K562 (cell line): Measurements from ENCODE around the gene SLC30A1. TPM values are rescaled to one million over a fixed set of nuclear protein-coding genes. Genes with fewer than 3 reads are reported as not detected.

Experiments used
- KLF1 ChIP-seq: fragments of 450-650 bp; IDR thresholded peaks from 2 replicates; pipeline ENCODE4 v1.6.1; 2016; ENCODE audit warnings: missing genetic modification characterization, missing compliant biosample characterization
- MED1 ChIP-seq: sonication (generic); formaldehyde crosslinking; IDR thresholded peaks from 2 replicates; pipeline ENCODE4 v1.8.1; 2023; ENCODE audit warnings: missing genetic modification reagents, borderline replicate concordance
- PML ChIP-seq: IDR thresholded peaks from 2 replicates; pipeline ENCODE4 v1.6.1; 2012; ENCODE audit warnings: low read length, inconsistent platforms
- SMAD3 ChIP-seq: fragments of 450-650 bp; formaldehyde crosslinking; conservative IDR thresholded peaks from 2 replicates; pipeline ENCODE4 v1.4.0; 2020; ENCODE audit warnings: mild to moderate bottlenecking
- polyA plus RNA-seq, 8 experiments: library from polyadenylated mRNA; depleted of rRNA in 4 of 8; stranded (reverse) in 5 of 8; unstranded in 3 of 8; fragments of >200 nt; fragmentation: Nextera tagmentation in 2 of 8; fragmentation: Illumina TruSeq in 1 of 8; extraction: Ambion mirVana in 2 of 8; extraction: Trizol in 1 of 8; gene quantifications; 2 replicates each; pipeline versions ENCODE4 v1.2.1 to v1.2.3, GENCODE V29; 2011 to 2014; ENCODE audit warnings: inconsistent platforms in 1 of 8, missing spikeins in 1 of 8
- total RNA-seq, 7 experiments: library from RNA; depleted of rRNA in 6 of 7; stranded (reverse); fragments of >200 nt in 6 of 7; fragmentation: Illumina TruSeq in 2 of 7; extraction: Trizol in 2 of 7; gene quantifications; 2 replicates each; pipeline versions ENCODE4 v1.2.1 to v1.2.3, GENCODE V29; 2011 to 2021; ENCODE audit warnings: low replicate concordance in 1 of 7
- TF ChIP-seq, protein P1 (sequence below): IDR thresholded peaks from 2 replicates; pipeline ENCODE4 v1.6.1; 2016; ENCODE audit warnings: missing genetic modification characterization, missing compliant biosample characterization
- TF ChIP-seq, protein P2 (sequence below): fragments of 450-650 bp; IDR thresholded peaks from 2 replicates; pipeline ENCODE4 v1.6.1; 2016; ENCODE audit warnings: mild to moderate bottlenecking
- TF ChIP-seq, protein P3 (sequence below): fragments of 250-450 bp; sonication (Bioruptor Pico); IDR thresholded peaks from 2 replicates; pipeline ENCODE4 v1.4.0; 2020; ENCODE audit warnings: mild to moderate bottlenecking
- TF ChIP-seq, protein P4 (sequence below): fragments of 450-650 bp; IDR thresholded peaks from 2 replicates; pipeline ENCODE4 v1.7.0; 2016; ENCODE audit warnings: borderline replicate concordance
- TF ChIP-seq, protein P5 (sequence below), 2 experiments: fragments of 450-650 bp; conservative IDR thresholded peaks; 2 replicates each; pipeline ENCODE4 v1.6.1; 2017; ENCODE audit warnings: mild to moderate bottlenecking in 2 of 2, moderate library complexity in 2 of 2

Gene SLC30A1
- total and polyA plus RNA-seq, 9 of the 15 experiments (the other 6 are each of a cell fraction or from before 2014, with no cell fraction given): 4.1 to 14.4 (median 6.6) TPM

DNA sequence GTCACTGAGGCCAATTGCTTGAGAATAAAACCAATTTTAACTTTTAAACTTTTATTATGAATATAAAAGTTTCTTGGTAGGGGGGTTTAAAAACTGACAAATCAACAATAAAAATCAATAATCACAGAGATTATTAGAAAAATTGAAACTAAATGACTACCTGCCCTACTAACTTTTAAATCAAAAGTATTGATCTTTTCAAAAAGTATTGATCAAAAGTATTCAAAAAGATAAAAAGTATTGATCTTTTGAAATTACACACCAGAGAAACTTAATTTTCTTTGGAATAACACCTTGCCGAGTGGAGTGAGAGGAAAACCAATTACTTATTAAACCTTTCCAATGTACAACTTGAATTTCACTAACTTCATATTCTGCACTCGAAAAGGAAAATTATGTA is 2.2 kb downstream of the SLC30A1 start (continued):
- TF ChIP-seq, protein P1, sequence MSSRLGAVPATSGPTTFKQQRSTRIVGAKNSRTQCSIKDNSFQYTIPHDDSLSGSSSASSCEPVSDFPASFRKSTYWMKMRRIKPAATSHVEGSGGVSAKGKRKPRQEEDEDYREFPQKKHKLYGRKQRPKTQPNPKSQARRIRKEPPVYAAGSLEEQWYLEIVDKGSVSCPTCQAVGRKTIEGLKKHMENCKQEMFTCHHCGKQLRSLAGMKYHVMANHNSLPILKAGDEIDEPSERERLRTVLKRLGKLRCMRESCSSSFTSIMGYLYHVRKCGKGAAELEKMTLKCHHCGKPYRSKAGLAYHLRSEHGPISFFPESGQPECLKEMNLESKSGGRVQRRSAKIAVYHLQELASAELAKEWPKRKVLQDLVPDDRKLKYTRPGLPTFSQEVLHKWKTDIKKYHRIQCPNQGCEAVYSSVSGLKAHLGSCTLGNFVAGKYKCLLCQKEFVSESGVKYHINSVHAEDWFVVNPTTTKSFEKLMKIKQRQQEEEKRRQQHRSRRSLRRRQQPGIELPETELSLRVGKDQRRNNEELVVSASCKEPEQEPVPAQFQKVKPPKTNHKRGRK (tag): peak; percentile 45; the same call in 1 of the 2 replicates
- no peak for TF ChIP-seq PML
- TF ChIP-seq SMAD3 (CRISPR knock-in tag): no peak
- TF ChIP-seq KLF1: no peak
- TF ChIP-seq, protein P2, sequence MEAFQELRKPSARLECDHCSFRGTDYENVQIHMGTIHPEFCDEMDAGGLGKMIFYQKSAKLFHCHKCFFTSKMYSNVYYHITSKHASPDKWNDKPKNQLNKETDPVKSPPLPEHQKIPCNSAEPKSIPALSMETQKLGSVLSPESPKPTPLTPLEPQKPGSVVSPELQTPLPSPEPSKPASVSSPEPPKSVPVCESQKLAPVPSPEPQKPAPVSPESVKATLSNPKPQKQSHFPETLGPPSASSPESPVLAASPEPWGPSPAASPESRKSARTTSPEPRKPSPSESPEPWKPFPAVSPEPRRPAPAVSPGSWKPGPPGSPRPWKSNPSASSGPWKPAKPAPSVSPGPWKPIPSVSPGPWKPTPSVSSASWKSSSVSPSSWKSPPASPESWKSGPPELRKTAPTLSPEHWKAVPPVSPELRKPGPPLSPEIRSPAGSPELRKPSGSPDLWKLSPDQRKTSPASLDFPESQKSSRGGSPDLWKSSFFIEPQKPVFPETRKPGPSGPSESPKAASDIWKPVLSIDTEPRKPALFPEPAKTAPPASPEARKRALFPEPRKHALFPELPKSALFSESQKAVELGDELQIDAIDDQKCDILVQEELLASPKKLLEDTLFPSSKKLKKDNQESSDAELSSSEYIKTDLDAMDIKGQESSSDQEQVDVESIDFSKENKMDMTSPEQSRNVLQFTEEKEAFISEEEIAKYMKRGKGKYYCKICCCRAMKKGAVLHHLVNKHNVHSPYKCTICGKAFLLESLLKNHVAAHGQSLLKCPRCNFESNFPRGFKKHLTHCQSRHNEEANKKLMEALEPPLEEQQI: no peak
- TF ChIP-seq MED1 (CRISPR knock-in tag): no peak
- TF ChIP-seq, protein P3, sequence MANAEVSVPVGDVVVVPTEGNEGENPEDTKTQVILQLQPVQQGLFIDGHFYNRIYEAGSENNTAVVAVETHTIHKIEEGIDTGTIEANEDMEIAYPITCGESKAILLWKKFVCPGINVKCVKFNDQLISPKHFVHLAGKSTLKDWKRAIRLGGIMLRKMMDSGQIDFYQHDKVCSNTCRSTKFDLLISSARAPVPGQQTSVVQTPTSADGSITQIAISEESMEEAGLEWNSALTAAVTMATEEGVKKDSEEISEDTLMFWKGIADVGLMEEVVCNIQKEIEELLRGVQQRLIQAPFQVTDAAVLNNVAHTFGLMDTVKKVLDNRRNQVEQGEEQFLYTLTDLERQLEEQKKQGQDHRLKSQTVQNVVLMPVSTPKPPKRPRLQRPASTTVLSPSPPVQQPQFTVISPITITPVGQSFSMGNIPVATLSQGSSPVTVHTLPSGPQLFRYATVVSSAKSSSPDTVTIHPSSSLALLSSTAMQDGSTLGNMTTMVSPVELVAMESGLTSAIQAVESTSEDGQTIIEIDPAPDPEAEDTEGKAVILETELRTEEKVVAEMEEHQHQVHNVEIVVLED (CRISPR knock-in tag): no peak
- TF ChIP-seq, protein P4, sequence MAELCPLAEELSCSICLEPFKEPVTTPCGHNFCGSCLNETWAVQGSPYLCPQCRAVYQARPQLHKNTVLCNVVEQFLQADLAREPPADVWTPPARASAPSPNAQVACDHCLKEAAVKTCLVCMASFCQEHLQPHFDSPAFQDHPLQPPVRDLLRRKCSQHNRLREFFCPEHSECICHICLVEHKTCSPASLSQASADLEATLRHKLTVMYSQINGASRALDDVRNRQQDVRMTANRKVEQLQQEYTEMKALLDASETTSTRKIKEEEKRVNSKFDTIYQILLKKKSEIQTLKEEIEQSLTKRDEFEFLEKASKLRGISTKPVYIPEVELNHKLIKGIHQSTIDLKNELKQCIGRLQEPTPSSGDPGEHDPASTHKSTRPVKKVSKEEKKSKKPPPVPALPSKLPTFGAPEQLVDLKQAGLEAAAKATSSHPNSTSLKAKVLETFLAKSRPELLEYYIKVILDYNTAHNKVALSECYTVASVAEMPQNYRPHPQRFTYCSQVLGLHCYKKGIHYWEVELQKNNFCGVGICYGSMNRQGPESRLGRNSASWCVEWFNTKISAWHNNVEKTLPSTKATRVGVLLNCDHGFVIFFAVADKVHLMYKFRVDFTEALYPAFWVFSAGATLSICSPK: no peak
- TF ChIP-seq, protein P5, sequence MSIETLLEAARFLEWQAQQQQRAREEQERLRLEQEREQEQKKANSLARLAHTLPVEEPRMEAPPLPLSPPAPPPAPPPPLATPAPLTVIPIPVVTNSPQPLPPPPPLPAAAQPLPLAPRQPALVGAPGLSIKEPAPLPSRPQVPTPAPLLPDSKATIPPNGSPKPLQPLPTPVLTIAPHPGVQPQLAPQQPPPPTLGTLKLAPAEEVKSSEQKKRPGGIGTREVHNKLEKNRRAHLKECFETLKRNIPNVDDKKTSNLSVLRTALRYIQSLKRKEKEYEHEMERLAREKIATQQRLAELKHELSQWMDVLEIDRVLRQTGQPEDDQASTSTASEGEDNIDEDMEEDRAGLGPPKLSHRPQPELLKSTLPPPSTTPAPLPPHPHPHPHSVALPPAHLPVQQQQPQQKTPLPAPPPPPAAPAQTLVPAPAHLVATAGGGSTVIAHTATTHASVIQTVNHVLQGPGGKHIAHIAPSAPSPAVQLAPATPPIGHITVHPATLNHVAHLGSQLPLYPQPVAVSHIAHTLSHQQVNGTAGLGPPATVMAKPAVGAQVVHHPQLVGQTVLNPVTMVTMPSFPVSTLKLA (conservative IDR thresholded peaks at IDR 0.05): 0 out of 4 replicates have a peak, but pooled peaks of 1 of the 2 experiments have one; percentile 9
